Kasumi-1 (cell line): ENCODE measurements around the gene FGD3.

Source experiments
- DNase-seq, 2 experiments: peaks; one replicate each; lab custom pipeline; 2025; lab: John Stamatoyannopoulos, UW

The FGD3 gene

DNA sequence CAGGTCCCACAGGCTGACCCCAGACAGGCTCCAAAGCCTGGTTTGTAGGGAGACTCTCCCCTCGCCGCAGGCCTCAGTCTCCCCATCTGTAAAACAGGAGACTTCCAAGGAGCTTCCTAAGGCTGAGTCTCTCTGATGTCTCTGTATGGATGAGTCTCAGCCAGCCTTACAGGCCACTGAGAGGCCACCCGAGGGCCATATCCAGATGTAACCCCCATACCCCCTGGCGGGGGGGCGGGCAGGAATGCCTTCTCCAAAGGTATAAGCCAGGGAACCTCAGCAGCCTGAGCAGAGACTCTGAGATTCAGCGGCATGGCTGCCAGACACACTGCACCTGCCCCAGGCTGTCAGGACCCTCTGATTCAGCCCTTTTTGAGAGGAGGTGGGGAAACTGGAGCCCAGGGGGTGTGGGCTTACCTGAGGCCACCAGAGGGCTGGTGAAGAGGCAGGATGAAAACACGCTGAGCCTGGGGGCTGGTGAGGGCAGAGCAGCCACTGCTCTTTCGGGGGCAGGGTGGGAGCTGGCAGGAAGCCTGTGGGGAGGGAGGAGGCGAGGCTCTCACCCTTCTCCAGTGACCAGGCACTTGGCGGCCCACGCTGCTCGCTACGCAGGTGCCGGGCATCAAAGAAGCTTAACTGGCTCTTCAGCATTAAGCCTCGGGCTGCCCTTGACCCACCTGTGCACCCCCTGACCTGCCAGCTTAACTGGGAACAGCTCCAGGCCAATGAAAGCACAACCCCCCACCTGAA lies 105.6 kb downstream of the FGD3 start:
- peak in 1 of 2 experiments; percentile 17 for DNase-seq

GRCh38 chr9:93053781-93054331 lies 106.5 kb downstream of the FGD3 start:
- DNase-seq, result no peak

DNA sequence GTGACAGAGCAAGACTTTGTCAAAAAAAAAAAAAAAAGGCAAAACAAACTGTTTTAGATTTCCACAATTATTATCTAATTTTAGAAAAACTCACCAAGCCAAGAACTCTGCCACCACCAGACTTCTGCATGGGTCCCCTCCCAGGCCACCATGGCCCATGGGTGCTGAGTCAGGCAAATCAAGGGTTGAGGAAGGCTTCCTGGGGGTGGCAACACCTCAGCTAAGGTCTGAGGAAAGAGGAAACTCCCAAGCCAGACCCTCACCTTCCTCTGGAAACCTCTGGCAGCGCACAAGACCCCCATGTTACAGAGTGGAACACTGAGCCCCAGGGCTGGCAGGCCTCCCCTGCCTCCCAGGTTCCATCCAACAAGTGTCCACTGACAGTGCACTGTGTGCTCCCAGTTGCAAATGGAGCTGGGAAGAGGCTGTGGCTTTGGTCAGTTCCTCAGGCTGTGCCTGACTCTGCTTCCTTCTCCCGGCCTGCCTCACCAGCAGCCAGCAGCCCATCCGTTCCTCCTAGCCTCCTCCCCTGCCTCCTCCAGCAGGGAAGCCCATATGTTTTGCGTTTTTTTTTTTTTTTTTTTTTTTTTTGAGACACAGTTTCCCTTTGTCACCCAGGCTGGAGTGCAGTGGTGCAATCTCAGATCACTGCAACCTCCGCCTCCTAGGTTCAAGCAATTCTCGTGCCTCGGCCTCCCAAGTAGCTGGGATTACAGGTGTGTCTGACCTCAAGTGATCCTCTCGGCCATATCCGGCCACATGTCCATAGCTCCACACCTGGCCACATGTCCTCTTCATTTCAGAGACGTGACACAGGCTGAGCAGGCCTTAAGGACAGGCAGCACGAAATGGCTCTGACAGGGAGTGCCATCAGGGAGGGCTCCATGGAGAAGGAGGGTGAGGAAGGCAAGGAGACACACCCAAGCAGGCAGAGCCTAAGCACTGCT lies 107.7 kb downstream of the FGD3 start:
- peak; percentile 15 to 42 for DNase-seq

GRCh38 chr9:93057042-93057702 lies 109.8 kb downstream of the FGD3 start:
- no peak for DNase-seq

- DNase-seq, result no peak
Measured at GRCh38 chr9:93057703-93058354, 110.5 kb downstream of the FGD3 start.

GRCh38 chr9:93058355-93059010 lies 111.2 kb downstream of the FGD3 start, which contains the start of gene SUSD3:
Gene SUSD3, plus strand, starts transcription at chr9:93058701. Its CDS starts 42 bp downstream, at chr9:93058743.
- no peak for DNase-seq

- DNase-seq, result peak; percentile 17 to 29
Measured at GRCh38 chr9:93059011-93059714, 111.8 kb downstream of the FGD3 start.

DNA sequence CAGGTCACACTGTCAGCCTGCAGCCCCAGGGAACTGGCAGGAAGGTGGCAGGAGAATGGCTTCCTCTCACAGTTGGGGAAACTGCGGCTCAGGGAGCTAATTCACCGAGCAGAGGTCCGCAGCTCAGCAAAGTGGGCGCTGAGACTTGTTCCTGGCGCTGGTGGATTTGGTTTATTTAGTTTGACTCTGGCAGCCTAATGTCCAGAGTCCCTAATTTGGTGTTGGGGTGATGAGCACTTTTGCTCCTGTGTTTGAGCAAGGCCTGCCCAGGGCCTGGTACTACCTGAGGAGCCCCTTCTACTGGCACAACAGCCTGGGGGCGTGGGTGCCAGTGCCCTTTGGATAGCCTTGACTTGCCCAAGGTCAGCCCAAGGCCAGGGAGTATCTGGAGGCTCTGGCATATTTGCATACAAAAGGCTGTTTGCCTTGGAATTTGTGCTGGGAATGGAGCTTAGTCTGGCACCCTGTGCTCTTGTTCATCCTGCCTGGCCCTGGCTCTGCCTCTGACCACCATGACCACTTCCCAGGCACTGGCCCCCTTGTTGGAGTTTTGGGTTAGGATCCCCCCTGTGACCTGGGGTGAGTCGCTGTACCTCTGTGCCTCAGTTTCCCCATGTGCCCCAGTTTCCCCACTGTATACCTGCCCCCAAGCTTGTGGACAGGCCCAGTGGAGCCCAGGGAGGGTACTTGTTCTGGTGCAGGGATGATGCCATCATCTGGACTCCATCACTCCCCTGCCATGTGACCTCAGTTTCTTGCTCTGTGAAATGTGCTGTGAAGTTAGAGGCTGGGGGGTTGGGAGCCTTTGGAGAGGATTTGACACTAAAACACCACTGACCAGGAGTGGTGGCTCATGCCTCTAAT lies 112.6 kb downstream of the FGD3 start:
- no peak for DNase-seq

- DNase-seq, result no peak
Measured at GRCh38 chr9:93060746-93061259, 113.5 kb downstream of the FGD3 start.

- DNase-seq, result no peak
Measured at GRCh38 chr9:93061260-93061751, 114.0 kb downstream of the FGD3 start.

- DNase-seq, result no peak
Measured at GRCh38 chr9:93061791-93062763, 114.8 kb downstream of the FGD3 start.

DNA sequence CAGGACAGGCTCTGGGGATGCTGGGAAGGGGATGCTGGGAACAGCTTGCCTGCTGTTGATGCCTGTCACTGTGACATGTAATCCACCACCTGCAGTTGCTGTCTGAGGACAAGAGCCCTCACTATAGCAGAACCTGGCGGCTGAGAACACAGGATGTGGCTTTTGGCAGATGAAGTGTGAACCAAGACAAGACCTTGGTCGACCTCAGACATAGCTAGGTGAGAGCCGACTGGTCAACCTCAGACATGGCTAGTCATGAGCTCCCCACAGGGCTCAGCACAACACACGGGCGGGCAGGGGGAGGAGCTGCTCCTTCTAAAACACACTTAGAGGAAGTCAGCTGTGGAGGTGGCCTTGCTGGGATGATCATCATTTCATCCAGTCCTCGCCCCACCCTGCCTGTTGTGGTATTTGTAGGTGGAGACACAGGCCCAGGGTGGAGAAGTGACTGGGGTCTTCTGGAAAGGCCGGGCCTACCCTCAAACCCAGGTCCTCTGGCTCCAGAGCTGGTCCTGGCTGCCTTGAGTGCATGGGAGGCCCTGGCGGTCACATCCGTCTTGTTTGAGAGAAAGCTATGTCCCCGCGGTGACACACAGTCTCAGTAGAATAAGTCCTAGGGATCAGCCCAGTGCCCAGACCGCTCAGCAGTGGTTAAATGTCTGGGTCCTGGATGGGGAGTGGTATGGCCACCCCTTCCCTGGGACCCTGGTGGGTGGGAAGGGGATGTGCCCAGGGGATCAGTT lies 117.2 kb downstream of the FGD3 start:
- DNase-seq, result peak; percentile 46 to 69

DNA sequence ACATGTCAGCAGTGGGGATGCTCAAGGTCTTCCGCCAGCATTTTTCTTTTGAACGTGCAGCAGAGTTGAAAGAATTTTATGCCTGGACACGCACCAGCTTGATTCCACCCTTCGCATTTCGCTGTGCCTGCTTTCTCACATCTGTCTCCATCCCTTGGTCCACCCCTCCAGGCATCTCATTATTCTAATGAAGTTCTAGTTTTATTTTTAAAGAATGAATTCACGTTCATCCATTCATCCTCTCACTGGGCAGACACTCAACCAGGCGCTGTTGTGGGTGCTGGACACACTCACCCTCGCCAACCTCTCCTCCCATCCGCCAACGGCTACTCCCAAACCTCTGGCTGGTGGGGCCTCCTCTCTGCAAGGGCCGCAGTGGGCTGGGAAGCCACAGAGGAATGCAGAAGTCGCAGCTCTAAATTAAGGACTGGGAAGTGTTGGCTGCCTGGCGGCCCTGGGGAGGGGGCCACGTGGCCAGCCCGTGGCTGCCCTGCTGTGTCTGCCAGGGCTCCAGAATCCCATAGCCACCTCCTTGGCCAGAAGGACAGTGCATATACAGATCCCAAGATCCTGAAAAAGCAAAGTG lies 117.9 kb downstream of the FGD3 start:
- DNase-seq, result peak; percentile 53 to 61

- DNase-seq, result no peak
Measured at GRCh38 chr9:93066978-93067603, 119.8 kb downstream of the FGD3 start.

DNA sequence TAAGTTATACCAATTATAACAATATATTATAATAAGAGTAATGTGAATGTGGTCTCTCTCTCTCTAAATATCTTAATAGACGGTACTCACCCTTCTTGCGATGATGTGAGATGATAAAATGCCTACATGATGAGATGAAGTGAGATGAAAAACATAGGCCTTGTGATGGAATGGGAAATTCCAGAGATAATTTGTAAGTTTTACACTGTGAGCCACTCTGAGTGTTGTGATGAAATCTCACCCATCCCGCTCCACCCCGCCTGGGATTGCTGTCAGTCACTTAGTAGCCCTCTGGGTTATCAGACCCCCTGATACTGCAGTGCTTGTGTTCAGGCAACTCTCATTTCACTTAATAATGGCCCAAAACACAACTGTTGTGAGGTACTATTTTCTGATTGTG lies 121.6 kb downstream of the FGD3 start:
- no peak for DNase-seq

DNA sequence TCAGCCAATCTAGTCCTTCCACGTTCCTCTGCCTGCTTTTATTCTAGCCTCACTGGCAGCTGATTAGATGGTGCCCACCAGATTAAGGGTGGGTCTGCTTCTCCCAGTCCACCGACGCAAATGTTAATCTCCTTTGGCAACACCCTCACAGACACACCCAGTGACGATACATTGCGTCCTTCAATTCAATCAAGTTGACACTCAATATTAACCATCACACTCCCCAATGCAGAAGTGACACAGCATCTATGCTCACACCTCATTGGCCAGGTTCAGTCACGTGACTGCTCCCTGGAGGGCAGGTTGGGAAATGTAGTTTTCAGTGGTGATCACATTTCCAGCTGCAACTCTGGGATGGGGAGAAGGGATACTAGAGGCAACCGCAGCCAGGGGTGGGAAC lies 124.1 kb downstream of the FGD3 start:
- DNase-seq, result peak in 1 of 2 experiments; percentile 14
